Measurements from ENCODE around the gene NIT2.

DNA sequence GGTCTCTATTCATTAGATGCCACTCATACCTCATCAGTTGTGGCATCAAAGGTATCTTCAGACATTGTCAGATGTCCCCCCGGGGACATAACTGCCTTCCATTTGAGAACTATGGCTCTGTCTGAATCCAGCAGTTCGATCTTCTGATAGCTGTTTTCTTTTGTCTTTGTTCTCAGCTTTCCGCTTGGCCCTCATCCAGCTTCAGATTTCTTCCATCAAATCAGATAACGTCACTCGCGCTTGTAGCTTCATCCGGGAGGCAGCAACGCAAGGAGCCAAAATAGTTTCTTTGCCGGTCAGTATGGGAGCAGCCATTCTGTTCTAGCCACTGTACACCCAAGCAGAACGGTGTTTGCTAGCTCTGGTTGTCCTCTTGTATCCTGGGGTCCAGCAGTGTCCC lies 4.4 kb downstream of the NIT2 start:
- TF ChIP-seq EZH2 (IDR thresholded peaks at IDR 0.05; ENCODE audit: insufficient read depth, poor library complexity, severe bottlenecking), result no peak
- TF ChIP-seq EZH2phosphoT487 (IDR thresholded peaks at IDR 0.05; ENCODE audit: insufficient read depth, low read depth), result no peak
